MM.1S (cell line): ENCODE data around the gene HERPUD2.

ENCODE experiments used
- EZH2 ChIP-seq: fragments of 300-600 bp; sonication (generic); optimal IDR thresholded peaks from 2 replicates; pipeline ENCODE3; 2017; ENCODE audit warnings: low read depth, mild to moderate bottlenecking, antibody characterized with exemption, low read length, mixed read lengths
- EZH2phosphoT487 ChIP-seq: fragments of 300-600 bp; sonication (generic); IDR thresholded peaks from 2 replicates; pipeline ENCODE4 v1.6.1; 2018; ENCODE audit warnings: antibody characterized with exemption, low read length
- TF ChIP-seq, protein P1 (sequence below): fragments of 300-600 bp; sonication (generic); IDR thresholded peaks from 2 replicates; pipeline ENCODE4 v1.5.1; 2016; ENCODE audit warnings: antibody characterized with exemption, low read length, mixed read lengths

DNA sequence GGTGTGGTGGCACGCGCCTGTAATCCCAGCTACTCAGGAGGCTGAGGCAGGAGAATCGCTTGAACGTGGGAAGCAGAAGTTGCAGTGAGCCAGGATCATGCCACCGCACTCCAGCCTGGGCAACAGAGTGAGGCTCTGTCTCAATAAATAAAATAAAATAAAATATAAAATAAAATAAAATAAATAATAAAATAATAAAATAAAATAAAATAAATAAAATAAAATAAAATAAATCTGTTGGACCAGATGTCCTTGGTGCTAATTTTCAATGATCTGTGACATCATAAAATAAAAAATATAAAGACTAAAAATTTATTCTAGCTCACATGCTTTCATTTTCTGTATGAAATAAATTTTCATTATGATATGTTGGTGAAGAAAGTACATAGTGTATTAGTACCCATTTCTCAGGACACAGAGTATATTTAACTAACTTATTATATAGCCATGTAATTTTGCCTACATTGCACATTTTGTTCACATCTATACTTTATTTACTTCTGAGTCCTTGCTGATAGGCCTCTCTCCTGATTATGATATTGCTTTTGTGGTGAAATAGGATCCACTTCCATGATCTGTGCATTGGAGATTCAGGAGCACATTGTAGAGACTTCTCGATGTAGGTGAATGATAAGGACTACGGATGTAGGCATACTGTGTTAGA lies 17.8 kb upstream of the HERPUD2 start:
- TF ChIP-seq, protein P1, sequence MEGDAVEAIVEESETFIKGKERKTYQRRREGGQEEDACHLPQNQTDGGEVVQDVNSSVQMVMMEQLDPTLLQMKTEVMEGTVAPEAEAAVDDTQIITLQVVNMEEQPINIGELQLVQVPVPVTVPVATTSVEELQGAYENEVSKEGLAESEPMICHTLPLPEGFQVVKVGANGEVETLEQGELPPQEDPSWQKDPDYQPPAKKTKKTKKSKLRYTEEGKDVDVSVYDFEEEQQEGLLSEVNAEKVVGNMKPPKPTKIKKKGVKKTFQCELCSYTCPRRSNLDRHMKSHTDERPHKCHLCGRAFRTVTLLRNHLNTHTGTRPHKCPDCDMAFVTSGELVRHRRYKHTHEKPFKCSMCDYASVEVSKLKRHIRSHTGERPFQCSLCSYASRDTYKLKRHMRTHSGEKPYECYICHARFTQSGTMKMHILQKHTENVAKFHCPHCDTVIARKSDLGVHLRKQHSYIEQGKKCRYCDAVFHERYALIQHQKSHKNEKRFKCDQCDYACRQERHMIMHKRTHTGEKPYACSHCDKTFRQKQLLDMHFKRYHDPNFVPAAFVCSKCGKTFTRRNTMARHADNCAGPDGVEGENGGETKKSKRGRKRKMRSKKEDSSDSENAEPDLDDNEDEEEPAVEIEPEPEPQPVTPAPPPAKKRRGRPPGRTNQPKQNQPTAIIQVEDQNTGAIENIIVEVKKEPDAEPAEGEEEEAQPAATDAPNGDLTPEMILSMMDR: no peak
- TF ChIP-seq EZH2 (no peak), EZH2phosphoT487 (no peak)
